SK-N-SH treated with all-trans-retinoic acid at 6 μM for 48 hours (cell line): Measurements from ENCODE around the gene ADCY5.

ENCODE experiments used
- CREB5 ChIP-seq: fragments of 250-450 bp; sonication (Bioruptor Pico); IDR thresholded peaks from 2 replicates; pipeline ENCODE4 v1.5.1; 2020; ENCODE audit warnings: low read depth, mild to moderate bottlenecking, moderate library complexity
- CSDC2 ChIP-seq: fragments of 250-450 bp; sonication (Bioruptor Pico); IDR thresholded peaks from 2 replicates; pipeline ENCODE4 v1.5.0; 2020; ENCODE audit warnings: mild to moderate bottlenecking, moderate library complexity
- CSRNP3 ChIP-seq: fragments of 250-450 bp; sonication (Bioruptor Pico); IDR thresholded peaks from 2 replicates; pipeline ENCODE4 v1.5.1; 2021; ENCODE audit warnings: mild to moderate bottlenecking, moderate library complexity
- ESRRG ChIP-seq: fragments of 250-450 bp; sonication (Bioruptor Pico); IDR thresholded peaks from 2 replicates; pipeline ENCODE4 v1.6.1; 2021; ENCODE audit warnings: mild to moderate bottlenecking
- OSR1 ChIP-seq: fragments of 250-450 bp; sonication (Bioruptor Pico); IDR thresholded peaks from 2 replicates; pipeline ENCODE4 v1.8.0; 2022; ENCODE audit warnings: moderate library complexity, mild to moderate bottlenecking, inconsistent platforms
- PATZ1 ChIP-seq: fragments of 250-450 bp; sonication (Bioruptor Pico); IDR thresholded peaks from 2 replicates; pipeline ENCODE4 v1.8.0; 2020; ENCODE audit warnings: mild to moderate bottlenecking, moderate library complexity, borderline replicate concordance
- POU6F1 ChIP-seq: fragments of 250-450 bp; sonication (Bioruptor Pico); IDR thresholded peaks from 2 replicates; pipeline ENCODE4 v1.8.0; 2021; ENCODE audit warnings: low read depth, mild to moderate bottlenecking, moderate library complexity, borderline replicate concordance
- RARB ChIP-seq: fragments of 250-450 bp; sonication (Bioruptor Pico); IDR thresholded peaks from 2 replicates; pipeline ENCODE4 v1.8.0; 2021; ENCODE audit warnings: mild to moderate bottlenecking, moderate library complexity
- TSHZ2 ChIP-seq: fragments of 250-450 bp; sonication (Bioruptor Pico); IDR thresholded peaks from 2 replicates; pipeline ENCODE4 v1.5.0; 2020; ENCODE audit warnings: mild to moderate bottlenecking, moderate library complexity
- ZC3H10 ChIP-seq: fragments of 250-450 bp; sonication (Bioruptor Pico); IDR thresholded peaks from 2 replicates; pipeline ENCODE4 v1.5.1; 2021; ENCODE audit warnings: mild to moderate bottlenecking, moderate library complexity
- ZFP30 ChIP-seq: fragments of 450-650 bp; formaldehyde crosslinking; IDR thresholded peaks from 2 replicates; pipeline ENCODE4 v1.5.0; 2022; ENCODE audit warnings: mild to moderate bottlenecking, moderate library complexity
- ZNF565 ChIP-seq: fragments of 450-650 bp; formaldehyde crosslinking; conservative IDR thresholded peaks from 2 replicates; pipeline ENCODE4 v1.5.0; 2020; ENCODE audit warnings: low read depth, mild to moderate bottlenecking, moderate library complexity
- ZNF70 ChIP-seq: fragments of 450-650 bp; formaldehyde crosslinking; IDR thresholded peaks from 2 replicates; pipeline ENCODE4 v1.5.0; 2020; ENCODE audit warnings: mild to moderate bottlenecking, moderate library complexity
- ZNF8 ChIP-seq: fragments of 450-650 bp; formaldehyde crosslinking; IDR thresholded peaks from 2 replicates; pipeline ENCODE4 v1.5.0; 2020; ENCODE audit warnings: mild to moderate bottlenecking, moderate library complexity

- TF ChIP-seq CREB5 (CRISPR knock-in tag): no peak
- TF ChIP-seq RARB (CRISPR knock-in tag): no peak
- no peak for TF ChIP-seq PATZ1
- no peak for TF ChIP-seq POU6F1 (CRISPR knock-in tag)
- TF ChIP-seq ZNF8: no peak
- TF ChIP-seq ZNF565 (CRISPR knock-in tag): no peak
- TF ChIP-seq TSHZ2 (CRISPR knock-in tag): no peak
- TF ChIP-seq CSRNP3 (CRISPR knock-in tag): no peak
- no peak for TF ChIP-seq ZC3H10 (CRISPR knock-in tag)
- TF ChIP-seq ESRRG (CRISPR knock-in tag): no peak
- TF ChIP-seq ZNF70: no peak
- no peak for TF ChIP-seq CSDC2 (CRISPR knock-in tag)
- TF ChIP-seq ZFP30 (CRISPR knock-in tag): no peak
- TF ChIP-seq OSR1 (CRISPR knock-in tag): no peak
These were observed 134.3 kb downstream of the ADCY5 start for GRCh38 chr3:123314359-123315270.
